Measurements from ENCODE around the gene AK5.

DNA sequence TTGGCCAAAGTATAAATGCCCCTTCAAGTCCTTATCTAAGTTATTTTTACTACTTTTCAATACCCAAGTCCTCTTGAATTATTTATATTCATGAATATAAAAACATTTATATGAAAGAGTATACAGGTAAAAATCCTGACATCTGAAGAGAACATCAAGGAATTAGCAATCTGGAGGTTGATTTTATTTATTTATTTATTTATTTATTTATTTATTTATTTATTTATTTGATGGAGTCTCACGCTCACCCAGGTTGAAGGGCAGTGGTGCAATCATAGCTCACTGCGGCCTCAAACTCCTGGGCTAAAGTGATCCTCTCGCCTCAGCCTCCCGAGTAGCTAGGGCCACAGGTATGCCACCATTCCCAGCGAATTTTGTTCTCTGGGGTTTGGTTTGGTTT, 307.4 kb downstream of the AK5 start:
- TF ChIP-seq, protein P1, sequence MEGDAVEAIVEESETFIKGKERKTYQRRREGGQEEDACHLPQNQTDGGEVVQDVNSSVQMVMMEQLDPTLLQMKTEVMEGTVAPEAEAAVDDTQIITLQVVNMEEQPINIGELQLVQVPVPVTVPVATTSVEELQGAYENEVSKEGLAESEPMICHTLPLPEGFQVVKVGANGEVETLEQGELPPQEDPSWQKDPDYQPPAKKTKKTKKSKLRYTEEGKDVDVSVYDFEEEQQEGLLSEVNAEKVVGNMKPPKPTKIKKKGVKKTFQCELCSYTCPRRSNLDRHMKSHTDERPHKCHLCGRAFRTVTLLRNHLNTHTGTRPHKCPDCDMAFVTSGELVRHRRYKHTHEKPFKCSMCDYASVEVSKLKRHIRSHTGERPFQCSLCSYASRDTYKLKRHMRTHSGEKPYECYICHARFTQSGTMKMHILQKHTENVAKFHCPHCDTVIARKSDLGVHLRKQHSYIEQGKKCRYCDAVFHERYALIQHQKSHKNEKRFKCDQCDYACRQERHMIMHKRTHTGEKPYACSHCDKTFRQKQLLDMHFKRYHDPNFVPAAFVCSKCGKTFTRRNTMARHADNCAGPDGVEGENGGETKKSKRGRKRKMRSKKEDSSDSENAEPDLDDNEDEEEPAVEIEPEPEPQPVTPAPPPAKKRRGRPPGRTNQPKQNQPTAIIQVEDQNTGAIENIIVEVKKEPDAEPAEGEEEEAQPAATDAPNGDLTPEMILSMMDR (IDR thresholded peaks at IDR 0.05): no peak
- TF ChIP-seq POLR2A (IDR thresholded peaks at IDR 0.05) (no peak), EP300 (IDR thresholded peaks at IDR 0.05) (no peak)

Measured in tibial nerve (tissue), 4 donors.